Activated CD4-positive, alpha-beta T cell treated with anti-CD3 and anti-CD28 coated beads for 36 hours (primary cell): ENCODE results near the gene STARD10. TPM values are rescaled to one million over a fixed set of nuclear protein-coding genes. Genes with fewer than 3 reads are reported as not detected.

Experiments
- ATAC-seq: fragments of 200-7000 bp; cut with Tn5 transposase; one replicate; pipeline ENCODE4 v1.10.0; 2021; ENCODE audit warnings: mild to moderate bottlenecking, moderate library complexity
- CTCF ChIA-PET: fragments of 350-600 bp; sonication (Branson Sonifier 250); formaldehyde crosslinking; loops from one replicate; lab custom pipeline; 2021; ENCODE audit warnings: antibody characterized with exemption; lab: Charles Lee
- POLR2A ChIA-PET: fragments of 350-600 bp; sonication (Branson Sonifier 250); formaldehyde crosslinking; loops from one replicate; lab custom pipeline; 2021; ENCODE audit warnings: antibody characterized with exemption, inconsistent platforms; lab: Charles Lee
- DNase-seq: peaks from one replicate; pipeline ENCODE4 v3.0.0-alpha.2; 2020
- H3K27ac Mint-ChIP-seq: one replicate; pipeline ENCODE4 v1.8.0; 2021; ENCODE audit warnings: mixed read lengths
- H3K27me3 Mint-ChIP-seq: one replicate; pipeline ENCODE4 v1.8.0; 2021; ENCODE audit warnings: mixed read lengths
- H3K36me3 Mint-ChIP-seq: one replicate; pipeline ENCODE4 v1.8.0; 2021; ENCODE audit warnings: low read depth, mixed read lengths
- H3K4me1 Mint-ChIP-seq: one replicate; pipeline ENCODE4 v1.8.0; 2021; ENCODE audit warnings: mixed read lengths
- H3K4me3 Mint-ChIP-seq: one replicate; pipeline ENCODE4 v1.8.0; 2021; ENCODE audit warnings: mild to moderate bottlenecking, moderate library complexity, mixed read lengths
- H3K9me3 Mint-ChIP-seq: one replicate; pipeline ENCODE4 v1.8.0; 2021; ENCODE audit warnings: low read depth, mixed read lengths
- intact Hi-C, 2 experiments: fragments of 100-400 bp; cut with DNase I in 1 of 2; cut with micrococcal nuclease in 1 of 2; formaldehyde crosslinking; loops; one replicate each; pipeline versions ENCODE4 v1.14.2 to v1.15.1; 2022 to 2024; cut with DNase I, micrococcal nuclease
- total RNA-seq, 2 experiments: library from RNA; stranded (reverse); gene quantifications; one replicate each; pipeline ENCODE4 v1.2.3, GENCODE V29; 2021

The STARD10 gene
- total RNA-seq, 2 experiments from 2014 or later = 8.3 to 12.9 TPM

GRCh38 chr11:72742513-72743320 lies 51.1 kb downstream of the STARD10 start:
- Mint-ChIP-seq H3K27ac (peak overlapping the region; percentile 16), H3K4me3 (no peak overlapping the region), H3K4me1 (peaks cover 57% of the 10 kb centered on the region), H3K27me3 (no peaks in the 10 kb centered on the region), H3K36me3 (no peaks in the 10 kb centered on the region), H3K9me3 (no peaks in the 10 kb centered on the region)
- DNase-seq (no peak), ATAC-seq (no peak)
- intact Hi-C loops = no loop called here
- POLR2A ChIA-PET = no interaction called here
- CTCF ChIA-PET = no interaction called here

GRCh38 chr11:72741849-72742512 lies 51.9 kb downstream of the STARD10 start:
- CTCF ChIA-PET = interaction anchor here (0.5 kb wide), 1 partner anchor 415 kb away, joined by 3 read pairs; no protein-coding TSS in a partner anchor
- no peaks in the 10 kb centered on the region for H3K27me3 Mint-ChIP-seq
- no peak for DNase-seq
- ATAC-seq = no peak
- no peak overlapping the region for H3K4me3 Mint-ChIP-seq
- intact Hi-C loops = no loop called here
- H3K36me3 Mint-ChIP-seq = peaks cover 4% of the 10 kb centered on the region
- H3K9me3 Mint-ChIP-seq = no peaks in the 10 kb centered on the region
- H3K27ac Mint-ChIP-seq = peak overlapping the region; percentile 16
- H3K4me1 Mint-ChIP-seq = peaks cover 65% of the 10 kb centered on the region
- POLR2A ChIA-PET = no interaction called here

DNA sequence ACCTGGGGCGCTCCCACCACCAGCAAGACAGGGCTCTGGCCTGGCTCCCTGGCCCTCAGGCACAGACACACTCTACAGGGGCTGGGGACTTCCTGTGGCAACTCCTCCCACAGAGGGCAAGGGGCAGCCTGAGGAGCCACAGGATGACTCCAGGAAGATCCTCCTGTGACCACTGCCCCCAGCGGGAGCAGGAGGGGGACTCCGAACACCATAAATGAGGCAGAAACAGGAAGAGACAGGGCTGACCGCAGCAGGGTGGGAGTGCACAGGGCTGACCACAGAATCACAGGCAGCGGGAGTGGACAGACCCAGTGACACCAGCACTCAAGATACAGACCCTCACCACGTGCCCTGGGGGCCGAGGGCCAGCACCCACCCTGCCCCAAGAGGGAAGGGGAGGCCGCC lies 52.4 kb downstream of the STARD10 start:
- Mint-ChIP-seq H3K27me3 (no peaks in the 10 kb centered on the region), H3K4me1 (peaks cover 70% of the 10 kb centered on the region), H3K36me3 (peaks cover 4% of the 10 kb centered on the region), H3K27ac (peak overlapping the region; percentile 24), H3K4me3 (no peak overlapping the region), H3K9me3 (no peaks in the 10 kb centered on the region)
- CTCF ChIA-PET = interaction anchor here (0.5 to 0.6 kb wide), 2 partner anchors 46 to 416 kb away, joined by 3 read pairs; no protein-coding TSS in a partner anchor
- ATAC-seq = no peak
- POLR2A ChIA-PET = no interaction called here
- no peak for DNase-seq
- intact Hi-C loops = no loop called here

DNA sequence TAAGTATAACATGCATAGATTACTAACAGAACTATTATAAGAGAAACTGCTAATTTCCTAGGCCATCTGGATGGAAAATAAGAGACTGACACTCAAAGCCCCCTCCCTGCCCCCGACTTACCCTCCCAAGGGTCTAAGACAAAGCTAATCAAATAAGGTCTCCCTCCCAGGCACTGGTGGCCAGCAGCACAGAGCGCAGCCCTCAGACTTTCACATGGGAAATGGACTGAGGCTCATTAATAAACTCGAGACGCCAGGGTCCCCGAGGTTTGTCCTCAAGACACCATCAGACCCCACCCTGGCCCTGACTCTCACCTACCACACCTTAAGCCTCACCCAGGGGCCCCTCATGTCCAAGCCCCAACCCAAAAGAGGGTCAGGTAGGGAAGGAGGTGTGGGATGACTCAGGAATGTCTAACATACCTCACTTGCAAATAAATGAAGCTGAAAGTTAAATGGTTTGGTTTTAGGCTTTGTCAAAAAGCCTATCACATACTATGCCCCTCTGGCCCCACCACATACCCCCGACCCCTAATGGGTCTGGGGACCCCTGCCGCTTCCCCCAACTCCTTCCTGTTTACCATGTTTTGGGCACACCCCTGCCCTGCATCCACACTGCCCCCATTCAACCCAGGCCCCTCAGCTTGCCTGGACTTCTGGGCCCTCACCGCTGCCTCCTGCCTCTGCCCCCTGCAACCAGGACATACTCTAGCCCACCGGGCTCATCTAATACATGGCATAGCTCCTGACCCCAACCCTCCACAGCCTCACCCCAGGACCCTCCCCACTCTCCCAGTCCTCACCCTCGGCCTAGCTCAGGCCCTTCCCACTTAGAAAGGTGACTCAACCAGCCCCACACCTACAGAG lies 53.1 kb downstream of the STARD10 start:
- ChIA-PET POLR2A (no interaction called here), CTCF (interaction anchor here (0.6 to 1.1 kb wide), 2 partner anchors 16 to 46 kb away, joined by 3 read pairs; no protein-coding TSS in a partner anchor)
- no peak for ATAC-seq
- no peak overlapping the region for H3K4me3 Mint-ChIP-seq
- no peak for DNase-seq
- intact Hi-C loops = no loop called here
- peaks cover 74% of the 10 kb centered on the region for H3K4me1 Mint-ChIP-seq
- H3K27me3 Mint-ChIP-seq = no peaks in the 10 kb centered on the region
- H3K9me3 Mint-ChIP-seq = no peaks in the 10 kb centered on the region
- H3K27ac Mint-ChIP-seq = peak overlapping the region; percentile 24
- peaks cover 4% of the 10 kb centered on the region for H3K36me3 Mint-ChIP-seq

- H3K36me3 Mint-ChIP-seq = peaks cover 4% of the 10 kb centered on the region
- no peaks in the 10 kb centered on the region for H3K27me3 Mint-ChIP-seq
- intact Hi-C loops = no loop called here
- ATAC-seq = no peak
- DNase-seq = no peak
- H3K4me3 Mint-ChIP-seq = no peak overlapping the region
- ChIA-PET POLR2A (no interaction called here), CTCF (interaction anchor here (1.1 kb wide), 1 partner anchor 15 kb away, joined by 3 read pairs; no protein-coding TSS in a partner anchor)
- peak overlapping the region; percentile 34 for H3K27ac Mint-ChIP-seq
- no peaks in the 10 kb centered on the region for H3K9me3 Mint-ChIP-seq
- H3K4me1 Mint-ChIP-seq = peaks cover 77% of the 10 kb centered on the region
Observed at GRCh38 chr11:72740060-72740424, 53.8 kb downstream of the STARD10 start.

- POLR2A ChIA-PET = no interaction called here
- ATAC-seq = no peak
Observed at GRCh38 chr11:72739240-72740059, 54.4 kb downstream of the STARD10 start.

DNA sequence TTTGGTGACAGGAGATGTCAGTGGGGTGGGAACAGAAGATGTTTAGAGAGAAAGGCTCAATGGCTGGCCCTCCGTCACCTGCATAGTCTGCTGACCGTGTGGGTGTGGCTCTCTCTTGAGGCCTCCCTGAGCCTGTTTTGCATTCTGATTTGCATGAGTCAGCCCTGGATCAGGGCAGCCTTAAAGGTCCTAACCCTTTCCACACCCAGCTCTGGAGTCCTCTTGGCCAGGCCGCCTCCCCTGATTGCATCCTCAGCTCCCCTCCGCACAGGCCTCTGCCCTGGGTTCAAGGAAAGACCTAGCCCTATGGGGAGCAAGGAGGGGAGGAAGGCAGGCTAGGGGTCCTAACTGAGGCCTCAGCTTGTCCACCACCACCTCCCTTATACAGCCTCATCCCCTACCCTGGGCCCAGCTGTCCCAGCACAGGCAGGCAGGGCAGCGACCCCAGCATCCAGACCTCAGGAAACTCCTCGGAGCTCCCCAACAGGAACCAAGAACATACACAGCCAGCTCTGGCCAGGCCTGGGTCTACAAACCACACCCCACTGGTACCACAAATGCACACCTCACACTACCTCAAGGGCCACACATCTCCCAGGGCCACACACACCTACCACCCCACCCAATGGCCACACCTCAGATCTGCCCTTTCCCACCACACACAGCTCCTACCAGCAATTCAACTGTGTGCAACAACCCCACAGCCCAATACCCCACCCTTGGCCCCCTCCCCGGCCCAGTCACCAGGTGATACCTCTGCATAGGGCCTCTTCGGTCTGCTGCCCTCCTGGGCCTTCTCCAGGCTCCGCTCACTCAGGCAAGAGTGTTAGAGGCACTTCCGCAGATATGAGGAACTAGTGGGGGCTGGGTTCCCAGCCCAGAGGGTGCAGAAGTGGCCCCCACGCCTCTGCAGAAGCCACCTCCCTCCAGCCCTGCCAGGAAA lies 55.4 kb downstream of the STARD10 start:
- DNase-seq (no peak), ATAC-seq (no peak)
- Mint-ChIP-seq H3K27ac (peak overlapping the region; percentile 94), H3K36me3 (peaks cover 4% of the 10 kb centered on the region), H3K4me1 (peaks cover 66% of the 10 kb centered on the region), H3K9me3 (no peaks in the 10 kb centered on the region), H3K4me3 (no peak overlapping the region), H3K27me3 (no peaks in the 10 kb centered on the region)
- CTCF ChIA-PET = interaction anchor here (0.6 to 1.2 kb wide), 4 partner anchors 8 to 54 kb away, joined by 3 to 4 read pairs (median 3); no protein-coding TSS in a partner anchor
- POLR2A ChIA-PET = no interaction called here
- intact Hi-C loops = no loop called here

More at GRCh38 chr11:72739240-72740059, 54.4 kb downstream of the STARD10 start:
- H3K36me3 Mint-ChIP-seq = peaks cover 4% of the 10 kb centered on the region
- peaks cover 73% of the 10 kb centered on the region for H3K4me1 Mint-ChIP-seq
- peak overlapping the region; percentile 34 for H3K27ac Mint-ChIP-seq
- no peak overlapping the region for H3K4me3 Mint-ChIP-seq
- H3K9me3 Mint-ChIP-seq = no peaks in the 10 kb centered on the region
- no peak for DNase-seq
- intact Hi-C loops = no loop called here
- CTCF ChIA-PET = interaction anchor here (1.1 to 1.2 kb wide), 2 partner anchors 14 to 53 kb away, joined by 3 to 4 read pairs; no protein-coding TSS in a partner anchor
- no peaks in the 10 kb centered on the region for H3K27me3 Mint-ChIP-seq

DNA sequence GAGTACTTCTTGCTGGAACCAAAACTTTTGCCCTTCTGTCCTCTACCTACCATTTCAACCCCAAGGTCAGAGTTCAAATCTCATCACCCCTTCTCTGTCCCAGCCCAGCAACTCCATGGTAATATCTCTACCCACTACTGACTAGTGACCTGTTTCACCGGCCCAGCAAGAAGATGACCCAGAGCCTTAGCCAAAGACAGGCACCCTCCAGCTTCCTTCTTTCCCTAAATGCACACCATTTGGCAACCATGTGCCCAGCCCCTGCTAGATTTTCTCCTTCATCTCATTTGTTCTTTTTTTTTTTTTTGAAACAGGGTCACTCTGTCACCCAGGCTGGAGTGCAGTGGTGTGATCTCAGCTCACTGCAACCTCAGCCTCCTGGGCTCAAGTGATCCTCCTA lies 56.5 kb downstream of the STARD10 start:
- no peaks in the 10 kb centered on the region for H3K27me3 Mint-ChIP-seq
- peaks cover 8% of the 10 kb centered on the region for H3K36me3 Mint-ChIP-seq
- no peaks in the 10 kb centered on the region for H3K9me3 Mint-ChIP-seq
- ATAC-seq (no peak), DNase-seq (no peak)
- intact Hi-C loops = loop anchor here in 1 of 2 experiments (2.0 kb wide), 1 partner anchor 15 kb away; the partner anchor contains the start of gene ARAP1
- peak overlapping the region; percentile 54 for H3K4me3 Mint-ChIP-seq
- ChIA-PET CTCF (interaction anchor here (0.7 to 1.9 kb wide), 6 partner anchors 9 to 57 kb away, joined by 3 to 12 read pairs (median 4); partner anchors contain the start of gene STARD10), POLR2A (interaction anchor here (1.8 kb wide), 2 partner anchors 12 to 76 kb away, joined by 4 to 10 read pairs; no protein-coding TSS in a partner anchor)
- peak overlapping the region; percentile 94 for H3K27ac Mint-ChIP-seq
- peaks cover 61% of the 10 kb centered on the region for H3K4me1 Mint-ChIP-seq

DNA sequence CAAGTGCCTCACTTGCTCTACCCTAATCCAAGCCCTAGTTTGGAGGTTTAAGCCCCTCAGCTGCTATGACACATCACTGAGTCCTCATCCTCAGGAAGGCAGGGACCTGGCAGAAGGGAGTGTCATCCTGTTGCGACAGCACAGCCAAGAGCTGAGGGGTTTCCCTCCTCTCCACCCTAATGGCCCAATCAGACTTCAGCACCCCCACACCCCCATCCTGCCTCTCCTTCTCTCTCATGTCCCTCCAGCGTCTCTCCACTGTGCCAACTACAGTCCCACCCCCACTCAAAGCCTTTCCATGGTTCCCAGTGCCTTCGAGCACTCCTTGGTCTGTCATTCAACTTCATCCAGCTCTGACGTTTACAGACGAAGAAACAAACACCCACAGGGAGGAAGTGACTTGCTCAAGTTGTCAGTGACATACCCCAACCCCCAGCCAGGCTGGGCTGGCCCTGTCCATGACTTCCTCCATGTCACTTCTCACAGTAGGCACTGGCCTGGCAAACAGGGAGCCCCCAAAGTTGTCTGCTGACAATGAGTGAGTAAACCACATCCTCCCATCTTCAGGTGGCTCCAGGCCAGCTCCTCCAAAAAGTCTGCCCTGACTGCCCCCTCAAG lies 57.3 kb downstream of the STARD10 start:
- intact Hi-C loops = loop anchor here (1.0 to 2.0 kb wide), 5 partner anchors 14 to 78 kb away; partner anchors contain the start of genes ARAP1 (in 2 of the 2), ATG16L2 (in 1 of the 2) and STARD10 (in 1 of the 2)
- DNase-seq (peak; percentile 84), ATAC-seq (peak; percentile 92)
- ChIA-PET CTCF (interaction anchor here (0.6 to 1.9 kb wide), 14 partner anchors 9 to 166 kb away, joined by 3 to 12 read pairs (median 3); partner anchors contain the start of gene STARD10), POLR2A (interaction anchor here (1.0 to 1.8 kb wide), 4 partner anchors 10 to 77 kb away, joined by 3 to 10 read pairs (median 4); no protein-coding TSS in a partner anchor)
- H3K36me3 Mint-ChIP-seq = peaks cover 12% of the 10 kb centered on the region
- H3K9me3 Mint-ChIP-seq = no peaks in the 10 kb centered on the region
- H3K4me3 Mint-ChIP-seq = peak overlapping the region; percentile 54
- H3K27ac Mint-ChIP-seq = peak overlapping the region; percentile 94
- H3K4me1 Mint-ChIP-seq = peaks cover 54% of the 10 kb centered on the region
- H3K27me3 Mint-ChIP-seq = no peaks in the 10 kb centered on the region
